HG02943 (cell line): ENCODE measurements around the gene PLIN4.
"Not testable (repeated sequence)": the region's sequence is repeated elsewhere in the genome, so short reads cannot be mapped to it uniquely, and the experiment has no call there.

Experiments used
- ATAC-seq: cut with Tn5 transposase; IDR thresholded peaks from one replicate; pipeline ENCODE4 v1.9.1; 2021; ENCODE audit warnings: mild to moderate bottlenecking, low read depth, moderate library complexity; ENCODE audit not compliant: unreplicated experiment

PLIN4 gene

GRCh38 chr19:4550018-4550417, 31.7 kb upstream of the PLIN4 start:
- no peak for ATAC-seq

DNA sequence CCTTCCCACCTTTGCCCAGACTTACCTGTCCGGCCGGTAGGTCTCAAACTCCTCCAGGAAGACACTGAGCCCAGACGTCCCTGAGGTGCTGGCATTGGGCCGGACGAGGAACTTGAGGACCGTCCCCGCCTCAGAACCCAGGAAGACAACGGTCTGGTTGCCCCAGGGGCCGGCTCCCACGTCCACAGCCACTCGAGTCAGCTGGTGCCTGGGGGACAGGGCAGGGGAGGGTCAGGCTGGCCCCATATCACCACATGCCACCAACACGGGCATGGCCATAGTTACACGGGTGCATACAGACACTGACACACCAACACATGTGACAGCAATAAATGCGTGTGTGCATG, 29.9 kb upstream of the PLIN4 start:
- ATAC-seq = no peak

GRCh38 chr19:4547303-4548237, 29.3 kb upstream of the PLIN4 start:
- no peak for ATAC-seq

- ATAC-seq = no peak
Observed at GRCh38 chr19:4543842-4544647, 25.8 kb upstream of the PLIN4 start.

DNA sequence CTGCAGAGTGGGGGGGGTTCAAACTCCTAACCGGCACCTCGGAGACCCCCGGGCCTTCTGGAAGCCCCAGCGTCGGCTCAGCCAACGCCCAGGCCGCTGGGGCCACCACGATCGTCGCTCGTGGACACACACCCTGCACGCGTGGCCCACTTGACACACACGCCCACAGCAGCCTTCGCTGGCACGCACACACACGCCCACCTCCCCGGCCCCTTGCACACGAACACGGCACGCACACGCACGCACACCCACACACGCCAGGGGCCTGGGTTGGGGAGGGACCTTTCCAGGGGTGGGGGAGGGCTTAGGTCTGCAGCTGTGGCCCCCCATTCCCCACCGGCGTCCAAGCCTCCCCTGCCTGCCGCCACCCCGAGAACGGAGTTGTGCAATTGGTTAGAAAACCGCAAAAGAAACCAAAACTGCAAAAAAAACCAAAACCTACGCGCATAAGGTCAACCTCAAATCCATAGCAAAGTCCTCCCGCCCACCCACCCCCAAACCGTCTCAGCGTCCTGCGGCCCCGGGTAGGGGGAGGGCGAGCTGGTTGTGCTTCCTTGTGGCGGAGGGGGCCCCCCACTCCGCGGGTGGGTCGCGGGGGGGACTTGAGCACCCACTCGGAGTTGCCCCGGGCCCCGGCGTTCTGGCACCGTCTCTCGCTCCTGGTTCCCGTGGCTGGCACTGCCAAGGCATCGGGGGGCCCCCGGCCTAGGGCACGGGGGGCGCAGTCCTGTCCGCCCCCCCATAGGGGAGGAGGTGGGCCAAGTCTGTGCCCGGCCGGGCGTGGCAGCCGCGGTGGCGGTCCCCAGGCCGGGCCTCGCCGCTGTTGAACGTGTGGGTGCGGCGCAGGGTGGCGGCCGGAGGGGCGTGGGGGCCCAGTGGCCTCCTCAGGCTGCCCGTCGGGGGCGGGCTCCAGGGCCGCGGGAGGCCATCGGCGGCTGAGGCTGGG, 24.9 kb upstream of the PLIN4 start:
- no peak for ATAC-seq

DNA sequence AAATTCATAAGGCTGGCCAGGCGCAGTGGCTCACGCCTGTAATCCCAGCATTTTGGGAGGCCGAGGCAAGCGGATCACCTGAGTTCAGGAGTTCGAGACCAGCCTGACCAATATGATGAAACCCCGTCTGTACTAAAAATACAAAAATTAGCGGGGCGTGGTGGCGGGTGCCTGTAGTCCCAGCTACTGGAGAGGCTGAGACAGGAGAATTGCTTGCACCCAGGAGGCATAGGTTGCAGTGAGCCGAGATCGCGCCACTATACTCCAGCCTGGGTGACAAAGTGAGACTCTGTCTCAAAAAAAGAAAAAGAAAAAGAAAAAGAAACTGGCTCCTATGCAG, 23.5 kb upstream of the PLIN4 start:
- not testable (repeated sequence) for ATAC-seq

DNA sequence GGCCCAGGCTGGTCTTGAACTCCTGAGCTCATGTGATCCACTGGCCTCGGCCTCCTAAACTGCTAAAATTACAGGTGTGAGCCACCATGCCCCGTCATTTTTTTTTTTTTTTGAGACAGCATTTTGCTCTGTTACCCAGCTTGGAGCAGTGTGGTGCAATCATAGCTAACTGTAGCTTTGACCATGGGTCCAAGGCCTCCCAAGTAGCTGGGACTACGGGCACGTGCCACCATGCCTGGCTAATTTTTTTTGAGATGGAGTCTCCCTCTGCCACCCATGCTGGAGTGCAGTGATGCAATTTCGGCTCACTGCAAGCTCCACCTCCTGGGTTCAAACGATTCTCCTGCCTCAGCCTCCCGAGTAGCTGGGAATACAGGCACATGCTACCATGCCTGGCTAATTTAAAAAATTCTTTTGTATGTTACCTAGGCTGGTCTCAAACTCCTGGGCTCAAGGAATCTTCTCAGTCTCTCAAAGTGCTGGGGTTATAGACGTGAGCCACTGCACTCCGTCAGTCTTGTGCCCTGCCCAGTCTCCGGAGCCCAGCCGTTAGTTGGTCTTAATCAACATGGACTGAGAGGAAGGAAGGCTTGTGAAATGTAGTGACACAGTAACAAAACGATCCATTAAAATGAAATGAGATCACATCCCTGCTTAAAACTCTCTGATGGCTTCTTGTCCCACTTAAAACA, 23.0 kb upstream of the PLIN4 start:
- no peak for ATAC-seq

DNA sequence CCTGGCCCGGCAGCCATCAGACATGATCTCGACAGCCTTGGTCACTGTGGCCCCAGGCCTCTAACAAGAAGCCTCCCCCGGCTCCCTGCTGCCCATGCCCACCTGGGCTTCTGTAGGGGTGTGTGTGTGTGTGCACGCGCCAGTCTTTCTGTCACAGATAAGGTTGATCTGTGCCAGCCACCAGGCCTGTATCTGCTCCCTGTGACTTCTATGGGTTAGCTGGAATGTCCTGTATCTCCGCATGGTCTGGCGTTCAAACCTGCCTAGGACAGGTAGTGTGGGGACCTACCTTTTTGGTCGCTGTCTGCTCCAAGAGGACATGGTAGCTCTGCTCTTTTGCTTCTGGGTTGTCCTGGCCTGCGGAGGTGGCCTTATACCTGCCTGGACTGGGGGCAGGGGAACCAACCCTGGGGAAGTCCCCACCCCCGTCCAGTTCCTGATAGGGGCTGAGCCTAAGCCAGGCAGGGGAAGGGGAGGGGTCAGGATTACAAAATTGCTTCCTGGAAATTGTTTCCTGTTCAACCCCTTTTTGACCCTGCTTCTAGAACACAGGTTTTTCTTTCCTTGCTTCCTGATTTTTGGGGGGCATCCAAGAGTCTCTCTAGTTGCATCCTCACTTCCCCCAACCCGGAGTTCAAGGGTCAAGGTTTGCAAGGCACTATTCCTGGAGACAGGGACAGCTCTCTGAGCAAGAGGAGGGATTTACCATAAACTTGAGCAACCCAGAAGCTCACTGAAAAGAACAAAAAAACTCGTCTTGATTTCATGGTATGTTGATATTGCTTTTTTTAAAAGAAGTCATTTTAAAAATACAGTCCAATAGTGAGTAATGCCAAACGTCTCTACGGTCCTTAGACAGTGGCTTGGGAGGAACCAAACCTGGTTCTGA, 21.7 kb upstream of the PLIN4 start, which contains the start of gene LRG1:
TSS of gene LRG1 (minus strand) at position 344 of the 889 bp plus-strand sequence. CDS start at position 321, 23 bp downstream.
- ATAC-seq = no peak

- ATAC-seq = no peak
Observed at GRCh38 chr19:4539169-4539692, 20.9 kb upstream of the PLIN4 start.

DNA sequence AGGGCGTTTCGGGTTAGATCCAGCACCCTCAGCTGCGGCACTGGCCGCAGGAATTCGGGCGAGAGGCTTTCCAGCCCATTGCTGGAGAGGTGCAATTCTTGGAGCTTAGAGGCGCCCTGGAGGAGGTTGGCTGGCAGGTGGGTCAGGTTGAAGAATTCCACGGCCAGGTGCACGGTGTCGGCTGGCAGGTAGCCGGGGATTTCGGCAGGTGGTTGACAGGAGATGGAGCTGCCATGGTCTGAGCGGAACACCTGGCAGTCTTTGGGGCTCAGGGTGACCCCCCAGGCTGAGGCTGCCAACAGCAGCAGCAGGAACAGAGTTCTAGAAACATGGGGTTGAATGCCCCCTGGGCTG, 20.3 kb upstream of the PLIN4 start:
- no peak for ATAC-seq

- ATAC-seq = no peak
Observed at GRCh38 chr19:4537953-4538600, 19.8 kb upstream of the PLIN4 start.

DNA sequence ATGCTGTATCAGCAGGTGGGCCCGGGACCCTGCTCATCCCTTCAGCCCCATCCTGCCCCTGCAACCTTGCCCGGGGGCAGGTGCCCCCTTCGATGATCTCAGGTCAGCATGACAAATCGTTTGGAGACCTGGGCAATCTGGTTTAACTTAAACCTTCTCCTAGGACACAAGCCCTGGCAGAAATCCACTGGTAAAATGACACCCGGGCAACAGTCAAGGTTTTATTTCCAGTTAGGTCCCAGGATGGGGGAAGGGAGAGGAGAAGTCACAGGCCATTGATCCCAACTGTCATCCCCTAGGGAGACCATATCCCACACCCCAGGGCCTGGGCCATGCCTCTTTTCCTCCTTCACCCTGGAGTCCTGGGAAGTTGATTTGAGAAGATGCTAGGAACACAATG, 18.5 kb upstream of the PLIN4 start:
- ATAC-seq = no peak

DNA sequence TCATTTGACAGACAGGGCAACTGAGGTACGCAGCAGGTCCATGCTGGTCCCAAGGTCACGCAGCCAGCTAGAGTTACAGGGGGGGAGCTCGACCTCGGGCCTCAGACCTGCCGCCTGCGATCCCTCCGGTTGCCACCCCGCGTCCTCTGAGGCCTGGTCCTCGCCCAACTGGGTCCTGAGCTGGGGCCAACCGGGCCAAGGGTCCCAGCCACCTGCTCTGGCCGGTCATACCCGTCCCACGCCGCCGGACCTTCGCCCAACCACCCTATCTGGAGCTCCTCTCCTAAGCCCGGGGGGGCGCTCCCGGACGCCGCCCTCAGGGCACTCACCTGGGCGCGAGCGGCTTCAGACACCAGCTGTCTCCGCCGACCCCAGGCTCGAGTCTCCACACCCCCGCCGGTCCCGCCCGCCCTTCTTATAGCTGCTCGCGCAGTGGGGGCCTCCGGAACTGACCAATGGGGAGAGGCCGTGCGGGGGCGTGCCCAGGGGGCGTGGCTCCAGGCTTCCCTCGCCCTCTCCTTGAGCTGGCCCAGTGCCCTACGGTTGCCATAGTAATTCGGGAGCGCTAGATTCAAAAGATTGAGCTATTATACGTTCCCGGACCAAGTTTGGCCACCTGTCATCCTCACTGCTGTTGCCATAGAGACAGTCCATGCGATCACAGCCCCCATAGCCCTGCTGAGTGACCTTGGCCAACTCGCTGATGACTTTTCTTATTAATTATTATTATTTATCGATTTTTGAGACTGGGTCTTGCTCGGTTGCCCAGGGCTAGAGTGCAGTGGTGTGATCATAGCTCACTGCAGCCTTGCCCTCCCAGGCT, 16.8 kb upstream of the PLIN4 start, which contains the start of gene PLIN5:
TSS of gene PLIN5 (minus strand) at position 389 of the 823 bp plus-strand sequence. CDS start 1,150 bp downstream, outside the sequence.
- no peak for ATAC-seq

- no peak for ATAC-seq
Observed at GRCh38 chr19:4533835-4534424, 15.6 kb upstream of the PLIN4 start.

- ATAC-seq = no peak
Observed at GRCh38 chr19:4533334-4533733, 15.0 kb upstream of the PLIN4 start.

- no peak for ATAC-seq
Observed at GRCh38 chr19:4531562-4532165, 13.4 kb upstream of the PLIN4 start.
